Epithelial cell of prostate (primary cell): Measurements from ENCODE around the gene RNU7-1.

Experiments used
- DNase-seq: peaks from one replicate; pipeline ENCODE4 v3.0.0-alpha.2; 2011; ENCODE audit warnings: low read depth, low spot score
- H3K27ac ChIP-seq: fragments of 450-650 bp; 2 replicates; pipeline ENCODE4 v1.5.1; 2017; ENCODE audit warnings: mild to moderate bottlenecking

RNU7-1 gene

DNA sequence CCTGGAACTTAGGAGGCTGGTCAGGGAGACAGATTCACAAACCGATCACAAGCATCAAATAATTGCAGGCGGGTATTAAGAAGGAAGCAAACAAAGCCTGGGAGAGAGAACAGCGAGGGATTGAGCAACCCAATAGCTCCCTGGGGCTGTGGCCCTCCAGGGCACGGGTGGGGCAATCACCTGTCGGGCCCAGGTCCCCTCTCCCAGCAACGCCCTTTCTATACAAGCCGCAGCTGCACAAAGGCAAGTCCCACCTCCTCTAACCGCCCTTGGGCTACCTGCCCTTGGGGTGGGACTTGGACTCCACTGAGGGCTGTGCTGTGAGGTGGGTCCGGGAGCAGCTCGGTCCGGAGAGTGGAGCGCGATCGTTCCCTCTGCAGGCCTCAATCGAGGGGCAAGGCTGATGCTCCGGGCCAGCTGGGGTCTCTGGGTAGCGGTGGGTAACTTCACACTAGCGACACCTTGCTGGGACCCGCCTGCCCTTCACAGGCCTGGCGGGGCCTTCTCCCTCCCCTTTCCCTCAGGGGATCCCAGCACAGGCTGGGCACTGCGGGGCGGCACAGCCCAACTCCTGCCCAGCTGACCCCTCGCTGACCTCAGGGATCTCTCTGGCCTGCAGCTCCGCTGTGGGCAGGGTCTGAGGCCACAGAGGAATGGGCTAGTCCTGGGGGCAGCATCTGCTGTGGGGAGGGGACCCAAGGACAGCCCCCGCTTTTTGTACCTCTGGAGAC is 18.8 kb downstream of the RNU7-1 start:
- peak overlapping the region; percentile 95 for H3K27ac ChIP-seq
- no peak for DNase-seq

DNA sequence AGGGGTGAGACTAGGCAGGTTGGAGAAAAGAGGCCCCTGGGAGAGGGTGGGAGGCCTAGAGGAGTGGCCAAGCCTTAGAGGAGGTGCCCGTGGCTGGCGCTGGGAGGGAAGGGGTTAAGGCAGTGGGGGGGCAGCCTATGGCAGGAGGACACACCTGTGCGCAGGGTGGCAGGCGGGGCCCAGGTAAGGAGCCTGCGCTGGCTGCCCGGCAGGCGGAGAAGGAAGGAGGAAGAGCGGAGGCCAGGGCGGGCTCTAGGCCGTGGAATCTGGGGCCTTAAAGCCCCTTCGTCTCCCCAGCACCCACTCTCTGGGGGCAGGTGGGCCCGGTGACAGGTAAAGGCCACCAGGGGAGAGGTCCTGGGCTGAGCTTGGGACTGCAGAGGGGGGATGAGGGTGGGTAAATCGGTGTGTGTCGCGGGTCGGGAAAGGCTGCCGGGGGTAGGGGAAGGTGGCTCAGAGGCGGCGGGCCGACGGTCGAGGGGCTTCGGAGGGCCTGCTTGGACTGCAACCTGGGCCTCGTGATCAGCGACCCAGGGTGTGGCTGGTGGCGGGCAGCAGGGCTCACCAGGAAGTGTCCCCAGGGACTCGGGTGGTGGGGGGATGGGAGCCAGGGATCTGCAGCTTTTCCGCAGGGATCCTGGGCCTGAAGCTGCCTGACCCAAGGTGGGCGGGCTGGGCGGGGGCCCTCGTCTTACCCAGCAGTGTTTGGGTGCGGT is 19.6 kb downstream of the RNU7-1 start:
- H3K27ac ChIP-seq: peak overlapping the region; percentile 95
- peak; percentile 75 for DNase-seq

DNA sequence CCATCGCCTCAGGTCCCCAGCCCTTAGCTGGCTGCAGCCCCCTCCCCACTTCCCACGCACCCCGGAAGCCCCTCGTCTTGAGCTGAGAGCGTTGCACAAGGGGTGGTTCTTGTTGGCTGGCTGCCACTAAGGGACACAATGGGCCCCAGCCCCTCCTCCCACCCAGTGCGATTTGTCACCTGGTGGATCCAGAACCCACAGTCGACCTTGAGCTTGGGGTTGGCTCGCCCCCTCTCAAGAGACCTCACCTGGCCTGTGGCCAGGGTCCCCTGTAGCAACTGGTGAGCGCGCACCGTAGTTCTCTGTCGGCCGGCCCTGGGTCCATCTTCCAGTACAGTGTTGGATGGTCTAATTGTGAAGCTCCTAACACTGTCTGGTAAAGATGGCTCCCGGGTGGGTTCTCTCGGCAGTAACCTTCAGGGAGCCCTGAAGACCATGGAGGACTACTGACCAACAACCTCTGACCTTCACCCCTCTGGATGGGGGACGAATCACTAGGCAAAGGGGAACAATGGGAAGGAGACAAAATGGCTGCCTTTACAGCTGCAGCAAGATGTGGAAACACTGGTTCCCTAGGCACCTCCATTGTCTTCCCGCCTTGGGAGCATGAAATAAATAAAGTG is 20.3 kb downstream of the RNU7-1 start:
- H3K27ac ChIP-seq: peak overlapping the region; percentile 95
- no peak for DNase-seq

DNA sequence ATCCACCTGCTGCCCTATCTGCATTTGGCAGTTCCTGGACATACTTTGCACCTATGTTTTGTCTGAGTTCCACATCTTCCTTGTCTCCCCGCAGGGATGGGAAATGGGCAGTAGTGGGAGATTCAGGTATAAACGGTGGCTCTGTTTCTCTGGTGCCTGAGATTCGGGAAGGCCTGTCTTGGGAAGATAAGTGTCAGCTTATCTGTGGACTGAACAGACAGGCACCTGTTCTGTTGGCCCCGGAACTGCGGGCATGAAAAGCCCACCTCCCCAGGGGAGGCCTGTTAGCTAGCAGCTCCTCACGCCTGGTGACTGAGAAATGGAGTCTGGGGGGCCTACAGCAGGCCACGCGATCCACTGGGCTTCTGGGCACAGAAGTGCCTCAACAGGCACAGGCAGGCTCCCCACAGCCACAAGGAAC is 21.0 kb downstream of the RNU7-1 start:
- DNase-seq: no peak
- peak overlapping the region; percentile 95 for H3K27ac ChIP-seq

DNA sequence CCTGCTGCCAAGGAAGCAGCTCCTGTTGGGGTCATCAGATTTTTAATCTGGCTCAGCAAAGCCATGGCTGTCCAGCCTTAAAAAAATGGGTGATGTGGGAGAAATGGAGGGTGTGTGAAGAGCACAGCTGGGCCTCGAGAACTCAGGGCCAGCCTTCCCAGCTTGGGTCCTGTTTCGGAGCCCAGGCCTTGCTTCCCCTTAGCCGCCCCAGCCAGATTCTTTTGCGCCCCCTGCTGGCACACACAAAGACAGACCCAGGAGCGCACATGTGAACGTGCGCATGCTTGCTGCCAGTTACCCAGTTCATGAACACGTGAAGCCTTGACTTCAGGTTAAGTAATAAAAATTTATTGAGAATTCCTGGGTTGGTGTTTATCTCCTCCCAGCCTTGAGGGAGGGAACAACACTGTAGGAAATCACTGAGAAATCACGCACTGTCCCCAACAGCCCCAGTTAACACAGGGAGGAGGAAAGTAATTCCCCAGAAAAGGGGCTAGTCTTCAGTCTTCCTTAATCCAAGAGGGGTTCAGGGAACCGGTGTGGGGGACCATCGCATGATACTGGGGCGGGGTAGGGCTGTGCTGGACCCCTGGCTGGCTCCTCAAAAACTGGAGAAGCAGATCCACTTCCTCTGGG is 21.5 kb downstream of the RNU7-1 start:
- peak; percentile 72 for DNase-seq
- peak overlapping the region; percentile 95 for H3K27ac ChIP-seq

DNA sequence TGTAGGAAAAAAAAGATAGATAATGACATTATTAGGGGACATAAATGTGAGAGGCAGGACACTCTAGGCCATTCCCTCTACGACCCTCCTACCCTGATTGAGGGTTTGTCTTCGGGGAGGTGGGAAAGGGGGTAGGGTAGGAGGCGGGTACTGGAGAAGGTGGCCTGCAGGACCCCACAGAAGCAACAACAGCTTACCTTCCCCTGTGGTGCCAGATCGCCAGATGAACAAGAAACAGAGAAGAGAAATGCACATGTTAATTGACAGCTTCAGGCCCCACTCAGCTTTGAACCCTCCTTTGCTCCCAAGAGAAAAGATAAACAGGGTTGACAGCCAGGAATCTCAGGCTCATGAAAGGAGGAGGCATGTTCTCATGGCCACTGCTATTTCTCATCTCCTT is 22.1 kb downstream of the RNU7-1 start:
- peak overlapping the region; percentile 95 for H3K27ac ChIP-seq
- no peak for DNase-seq

DNA sequence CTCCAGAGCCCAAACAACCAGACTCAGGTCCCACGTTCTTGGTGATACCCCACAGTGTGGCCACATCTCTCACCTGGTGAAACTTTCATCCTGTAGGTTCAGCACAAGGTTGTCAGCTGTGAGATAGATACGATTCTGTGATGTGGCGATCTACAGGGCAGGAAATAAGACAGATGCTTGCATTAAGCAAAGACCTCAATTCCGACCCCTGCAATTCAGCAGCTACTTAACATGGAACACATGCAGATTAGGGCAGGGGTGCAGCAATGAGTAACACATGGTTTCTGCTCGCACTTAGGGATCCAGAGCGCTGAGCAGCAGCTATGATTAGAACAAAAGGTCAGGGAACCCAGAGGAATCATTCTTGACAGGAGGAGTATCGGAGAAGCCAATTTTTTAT is 22.7 kb downstream of the RNU7-1 start:
- DNase-seq: no peak
- H3K27ac ChIP-seq: peak overlapping the region; percentile 95

DNA sequence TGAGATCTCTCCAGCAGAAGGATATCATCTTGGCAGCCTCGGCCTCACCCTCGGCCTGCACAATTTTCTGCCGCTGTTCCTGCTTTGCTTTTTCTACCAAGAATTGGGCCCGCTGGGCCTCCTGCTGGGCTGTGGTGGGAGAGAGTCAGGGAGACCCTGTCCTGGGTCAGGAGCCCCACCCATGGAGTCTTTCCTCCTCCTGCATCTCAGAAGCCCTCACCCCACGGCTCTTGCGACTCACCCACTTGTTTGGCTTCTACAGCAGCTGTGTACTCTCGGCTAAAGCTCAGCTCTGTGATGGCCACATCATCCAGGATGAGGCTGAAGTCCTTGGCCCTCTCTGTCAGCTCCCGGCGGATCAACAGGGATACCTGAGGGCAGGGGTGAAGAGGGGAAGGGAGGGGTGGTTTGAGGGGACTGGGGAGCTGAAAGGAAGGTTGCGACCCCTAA is 24.1 kb downstream of the RNU7-1 start:
- no peak for DNase-seq
- peak overlapping the region; percentile 95 for H3K27ac ChIP-seq

DNA sequence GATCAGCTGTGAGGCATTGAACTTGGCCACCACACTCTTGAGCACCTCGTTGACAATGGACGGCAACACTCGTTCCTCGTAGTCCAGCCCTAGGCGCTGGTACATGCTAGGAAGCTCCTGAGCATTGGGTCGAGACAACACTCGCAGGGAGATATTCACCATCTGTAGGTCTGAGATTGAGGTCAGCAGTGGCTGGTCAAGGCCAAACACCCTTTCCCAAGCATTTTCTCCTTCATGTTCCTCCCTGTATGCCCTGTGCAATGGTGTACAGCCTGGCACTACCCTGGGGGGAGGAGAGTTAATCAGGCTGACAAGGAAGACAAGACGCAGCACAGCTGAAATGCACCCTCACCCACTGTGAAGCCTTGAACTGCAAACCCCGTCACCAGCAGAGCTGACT is 24.8 kb downstream of the RNU7-1 start:
- H3K27ac ChIP-seq: peak overlapping the region; percentile 95
- no peak for DNase-seq

DNA sequence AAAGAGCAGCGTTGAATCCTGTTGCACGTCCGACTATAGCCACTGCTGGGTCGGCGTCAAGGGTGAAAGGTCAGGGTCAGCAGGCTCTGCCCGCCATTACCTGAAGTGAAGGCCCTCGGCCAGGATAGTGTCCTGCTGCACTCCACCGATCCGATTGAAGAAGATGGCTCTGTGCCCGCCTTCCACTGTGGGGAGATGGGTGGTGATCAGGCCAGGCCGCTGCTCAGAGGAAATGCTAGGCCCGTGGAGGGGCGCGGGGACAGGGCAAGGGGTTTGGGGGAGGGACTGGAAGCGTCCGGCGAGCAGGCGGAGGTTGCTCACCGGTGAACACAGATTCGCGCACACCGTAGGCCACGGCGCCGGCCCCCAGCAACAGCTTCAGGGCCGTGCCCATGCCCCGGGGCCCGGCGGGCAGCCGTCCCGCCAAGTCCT is 26.5 kb downstream of the RNU7-1 start:
- H3K27ac ChIP-seq: peak overlapping the region; percentile 95

DNA sequence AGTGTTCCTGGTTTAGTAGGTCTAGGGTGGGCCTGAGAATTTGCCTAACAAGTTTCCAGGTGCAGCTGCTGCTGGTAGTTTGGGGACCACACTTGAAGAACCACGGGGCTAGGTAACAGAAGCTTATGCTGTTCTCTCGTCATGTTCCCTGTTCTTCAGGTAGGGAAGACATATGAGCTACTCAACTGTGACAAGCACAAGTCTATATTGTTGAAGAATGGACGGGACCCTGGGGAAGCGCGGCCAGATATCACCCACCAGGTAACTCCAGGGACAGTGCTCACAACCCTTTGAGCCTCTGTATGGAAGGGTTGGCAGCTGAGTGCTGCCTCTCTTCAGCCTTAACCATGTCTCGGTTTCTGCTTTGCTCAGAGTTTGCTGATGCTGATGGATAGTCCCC is 30.6 kb downstream of the RNU7-1 start:
- H3K27ac ChIP-seq: no peak overlapping the region

More for the DNA sequence above, 26.5 kb downstream of the RNU7-1 start:
- DNase-seq: no peak

DNA sequence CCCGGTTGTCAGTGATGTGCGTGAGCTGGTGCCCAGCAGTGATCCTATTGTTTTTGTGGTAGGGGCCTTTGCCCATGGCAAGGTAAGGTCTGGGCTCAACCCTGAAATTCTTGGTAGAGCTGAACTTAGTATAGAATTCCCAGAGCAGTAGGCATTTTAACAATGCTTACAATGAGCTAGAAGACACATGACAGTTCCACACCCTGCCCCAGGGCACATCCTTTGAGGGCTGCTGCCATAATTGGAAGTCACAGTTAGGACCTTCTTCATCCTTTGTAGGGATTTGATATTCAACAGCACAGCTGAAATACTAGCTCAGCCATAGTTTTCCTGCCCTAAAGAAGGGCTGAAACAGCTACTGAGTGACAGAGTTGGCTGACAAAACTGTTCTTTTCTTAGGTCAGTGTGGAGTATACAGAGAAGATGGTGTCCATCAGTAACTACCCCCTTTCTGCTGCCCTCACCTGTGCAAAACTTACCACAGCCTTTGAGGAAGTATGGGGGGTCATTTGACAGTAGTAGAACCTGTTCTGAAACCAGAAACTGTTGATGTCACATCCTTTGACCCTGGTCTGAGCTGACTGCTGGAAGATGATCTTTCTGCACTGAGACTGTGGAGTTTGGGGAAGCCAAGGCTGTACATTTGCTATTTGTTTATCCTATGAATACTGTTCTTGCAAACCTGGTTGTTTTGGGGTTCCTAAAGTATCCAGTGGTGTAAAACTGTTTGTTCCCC is 31.8 kb downstream of the RNU7-1 start:
- no peak overlapping the region for H3K27ac ChIP-seq
- no peak for DNase-seq

More for the DNA sequence above, 30.6 kb downstream of the RNU7-1 start:
- no peak for DNase-seq

DNA sequence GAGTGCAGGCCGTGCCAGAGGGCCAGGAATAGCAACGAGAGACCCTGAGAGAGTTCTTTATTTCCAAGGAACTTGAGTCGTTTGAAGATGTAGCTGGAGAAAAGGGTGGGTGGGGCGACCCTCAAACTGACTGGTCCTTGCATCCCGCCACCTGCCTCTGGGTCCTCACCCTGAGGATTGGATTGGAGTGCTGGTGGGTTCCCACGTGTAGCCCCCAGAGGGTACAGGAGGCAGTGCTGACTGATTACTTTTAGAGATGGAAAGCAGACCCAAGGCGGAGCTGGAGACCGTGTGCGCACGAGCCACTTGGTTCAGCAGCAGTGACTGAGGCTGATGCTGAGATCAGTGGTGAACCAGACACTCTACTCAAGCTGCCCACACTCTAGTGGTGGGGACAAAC is 34.0 kb downstream of the RNU7-1 start:
- H3K27ac ChIP-seq: peak overlapping the region; percentile 62
- no peak for DNase-seq

DNA sequence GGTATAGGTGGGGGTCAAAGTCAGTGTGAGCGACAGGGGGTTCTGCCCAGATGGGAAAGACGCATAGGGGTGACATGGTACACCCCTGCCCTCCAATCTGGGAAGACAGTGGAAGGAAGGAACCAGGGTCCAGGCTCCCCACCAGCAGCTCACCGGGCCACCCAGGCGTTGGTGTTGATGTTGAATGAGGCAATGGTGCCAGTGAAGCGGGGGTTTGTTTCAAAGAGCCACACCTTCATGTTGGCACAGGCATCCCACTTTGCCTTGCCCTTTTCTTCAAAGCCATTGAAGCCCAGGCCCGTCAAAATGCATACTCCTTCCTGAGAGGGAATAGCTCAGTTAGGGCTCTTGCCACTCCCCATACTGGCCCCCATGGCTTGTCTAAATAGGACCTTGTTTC is 34.6 kb downstream of the RNU7-1 start:
- DNase-seq: no peak
- peak overlapping the region; percentile 62 for H3K27ac ChIP-seq

DNA sequence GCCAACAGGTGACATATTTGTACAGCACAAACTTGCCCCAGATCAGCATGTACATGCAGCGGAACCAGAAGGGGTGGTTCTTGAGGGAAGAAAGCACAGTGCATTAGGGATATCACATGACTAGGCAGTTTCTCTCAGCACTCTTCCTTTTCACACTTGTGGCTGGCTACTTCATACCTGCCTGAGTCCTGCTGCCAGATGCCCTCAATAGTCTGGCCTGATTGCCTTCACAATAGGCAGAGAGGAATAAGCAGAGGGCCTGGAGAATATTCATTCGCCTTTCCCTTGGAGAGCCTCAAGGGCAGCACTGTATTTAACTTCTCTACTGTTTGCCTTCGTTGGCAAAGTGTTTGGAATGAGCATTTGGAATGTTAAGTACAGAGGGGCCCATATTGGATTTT is 35.0 kb downstream of the RNU7-1 start:
- DNase-seq: peak; percentile 48
- peak overlapping the region; percentile 62 for H3K27ac ChIP-seq

DNA sequence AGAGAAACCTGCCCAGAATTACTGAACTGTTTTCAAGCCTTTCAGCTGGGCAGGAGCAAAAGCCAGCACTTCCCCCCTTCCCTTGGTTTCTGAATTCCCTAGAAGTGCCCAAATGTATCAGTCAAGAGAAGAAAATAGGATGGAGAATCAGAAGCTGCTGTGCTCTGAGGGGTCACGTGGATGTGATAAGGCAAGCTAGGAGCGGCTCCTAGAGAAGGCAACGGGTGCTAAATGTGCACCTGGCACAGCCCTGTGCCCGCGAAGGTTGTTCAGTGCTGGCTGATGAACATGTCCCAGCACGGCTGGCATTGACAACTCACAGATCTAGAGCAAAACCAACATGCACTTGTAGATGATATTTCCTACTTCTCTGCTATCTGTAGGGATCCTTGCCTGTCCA is 35.4 kb downstream of the RNU7-1 start:
- no peak for DNase-seq

DNA sequence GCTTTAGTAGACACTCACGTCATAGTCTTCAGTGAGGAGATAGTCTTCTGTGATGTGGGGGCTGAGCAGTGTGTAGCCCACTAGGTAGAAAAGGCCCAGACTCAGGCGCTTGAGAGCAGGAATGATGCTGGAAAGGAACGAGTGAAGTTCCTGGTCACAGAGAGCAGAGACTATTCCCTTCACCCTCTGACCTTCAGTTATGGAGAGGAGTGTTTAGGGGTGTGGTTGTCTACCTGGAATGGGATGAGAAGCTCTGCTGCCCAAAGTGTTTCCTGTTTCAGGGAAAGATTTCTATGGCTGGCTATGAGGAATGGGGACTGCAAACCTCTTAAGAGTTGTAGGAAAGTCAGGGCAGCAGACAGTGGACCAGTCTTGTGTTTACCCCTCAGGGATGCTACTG is 35.8 kb downstream of the RNU7-1 start:
- DNase-seq: no peak
- peak overlapping the region; percentile 62 for H3K27ac ChIP-seq

More for the DNA sequence above, 35.4 kb downstream of the RNU7-1 start:
- H3K27ac ChIP-seq: peak overlapping the region; percentile 62

DNA sequence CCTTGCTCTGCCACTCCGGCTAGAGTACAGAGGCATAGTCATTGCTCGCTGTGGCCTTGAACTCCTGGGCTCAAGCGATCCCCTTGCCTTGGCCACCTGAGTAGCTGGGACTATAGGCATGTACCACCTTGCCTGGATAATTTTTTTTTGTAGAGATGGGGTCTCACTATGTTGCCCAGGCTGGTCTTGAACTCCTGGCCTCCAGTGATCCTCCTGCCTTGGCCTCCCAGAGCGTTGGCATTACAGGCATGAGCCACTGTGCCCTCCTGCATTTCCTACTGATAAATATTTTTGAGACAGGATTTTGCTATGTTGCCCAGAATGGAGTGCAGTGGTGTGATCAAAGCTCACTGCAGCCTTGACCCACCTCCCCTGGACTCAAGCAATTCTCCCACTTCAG is 36.5 kb downstream of the RNU7-1 start:
- H3K27ac ChIP-seq: no peak overlapping the region
- DNase-seq: no peak

DNA sequence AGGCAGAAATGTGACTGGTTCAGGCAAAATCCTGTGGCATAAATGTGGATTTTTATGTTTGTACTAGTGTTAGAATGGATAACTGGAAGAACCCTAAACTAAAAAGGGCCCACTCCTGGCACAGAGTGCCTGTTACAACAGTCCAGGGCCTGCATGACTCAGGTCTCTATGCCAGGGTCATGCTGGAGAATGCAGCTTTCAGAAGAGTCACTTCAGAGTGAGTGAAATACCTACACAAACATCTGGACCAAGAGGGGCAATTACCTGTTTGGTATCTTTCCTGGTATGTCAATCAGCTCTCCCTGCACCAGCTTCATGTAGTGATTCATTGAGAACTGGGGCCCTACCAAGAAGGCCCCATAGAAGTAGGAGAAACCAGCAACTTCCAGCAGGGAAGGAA is 37.1 kb downstream of the RNU7-1 start:
- H3K27ac ChIP-seq: no peak overlapping the region
- no peak for DNase-seq
